Activated CD4-positive, alpha-beta T cell treated with anti-CD3 and anti-CD28 coated beads, Interleukin-2, amount 50 U/mL, for 48 hours (primary cell): Measurements from ENCODE around the gene NIPAL4.

Experiments
- DNase-seq, 2 experiments: peaks; one replicate each; pipeline ENCODE4 v3.0.0-alpha.2; 2020

NIPAL4 gene

DNA sequence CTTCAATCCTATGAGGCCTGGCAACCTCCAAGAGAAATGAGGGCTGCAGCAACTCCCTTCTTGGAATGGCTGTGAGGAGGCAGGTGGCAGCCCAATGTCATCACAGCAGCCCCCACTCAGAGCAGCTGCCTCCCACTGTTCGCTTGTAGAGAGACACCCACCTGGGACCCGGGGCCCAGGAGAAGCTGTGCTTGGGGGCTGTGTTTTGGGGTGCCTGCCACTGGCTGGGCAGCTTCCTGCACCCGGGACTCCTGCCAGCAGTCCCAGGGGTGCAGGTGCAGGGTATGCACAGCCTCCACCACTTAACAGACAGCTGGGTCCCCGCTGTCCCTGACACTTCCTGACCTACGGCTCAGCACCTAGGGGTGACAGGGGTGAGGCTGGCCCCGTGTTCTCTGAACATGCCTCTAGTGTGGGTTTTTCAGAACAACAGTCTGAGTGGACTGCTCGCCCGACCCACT lies 26.2 kb downstream of the NIPAL4 start:
- no peak for DNase-seq

DNA sequence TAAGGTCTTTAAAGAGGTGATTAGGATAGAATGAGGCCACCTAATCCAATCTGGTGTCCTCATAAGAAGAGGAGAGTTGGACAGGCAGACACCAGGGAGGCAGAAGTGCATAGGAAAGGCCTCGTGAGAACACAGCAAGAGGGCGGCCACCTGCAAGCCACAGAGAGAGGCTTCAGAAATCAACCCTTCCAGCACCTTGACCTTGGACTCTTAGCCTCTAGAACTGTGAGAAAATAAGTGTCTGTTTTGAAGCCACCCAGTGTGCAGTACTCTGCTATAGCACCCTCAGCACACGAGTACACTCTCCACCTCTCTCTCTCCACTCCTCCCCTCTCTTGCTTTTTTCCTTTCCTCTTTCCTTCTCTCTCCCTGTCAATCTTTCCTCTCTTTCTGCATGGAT lies 26.8 kb downstream of the NIPAL4 start:
- no peak for DNase-seq

DNA sequence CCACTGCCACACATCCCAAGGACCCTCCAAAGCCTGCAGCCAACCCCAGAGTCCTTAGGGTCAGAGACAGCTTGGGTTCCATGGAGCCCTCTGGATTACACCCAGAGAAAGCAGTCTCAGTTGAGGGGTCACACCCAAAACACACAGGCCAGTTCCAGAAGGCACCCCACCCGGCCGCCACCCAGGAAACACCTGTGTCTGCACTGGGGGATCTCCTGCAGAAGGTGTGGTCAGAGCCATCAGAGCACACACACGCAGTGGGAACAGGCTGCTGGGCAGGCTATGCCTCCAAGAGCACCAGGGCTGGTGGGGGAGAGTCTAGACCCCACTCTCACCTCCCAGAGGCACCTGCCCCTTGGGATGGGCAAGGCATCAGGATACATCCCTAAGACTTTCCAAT lies 27.3 kb downstream of the NIPAL4 start:
- DNase-seq = no peak

DNA sequence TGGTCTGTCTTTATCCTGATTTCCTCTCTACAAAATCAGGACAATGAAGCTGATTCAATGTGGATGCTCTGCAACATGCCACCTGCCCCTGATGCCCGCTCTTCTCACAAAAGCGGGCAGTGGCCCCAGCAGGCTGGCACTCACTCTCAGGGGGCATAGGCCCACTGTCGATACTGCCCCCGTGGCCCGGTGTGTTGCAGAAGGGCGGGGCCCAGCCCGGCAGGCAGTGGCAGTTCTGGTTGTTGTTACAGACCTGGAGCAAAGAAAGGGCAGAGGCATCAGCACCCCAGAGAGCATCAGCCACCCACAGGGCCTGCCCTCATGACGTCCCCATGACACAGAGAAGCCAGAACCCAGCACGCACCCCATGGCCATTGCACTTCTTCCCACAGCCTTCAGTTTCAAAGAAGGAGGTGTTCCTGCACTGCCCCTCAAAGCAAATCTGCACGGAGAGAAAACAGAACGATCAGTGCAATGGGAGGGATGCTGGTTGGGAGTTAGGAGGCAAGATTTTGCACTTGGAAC lies 31.5 kb downstream of the NIPAL4 start:
- no peak for DNase-seq

DNA sequence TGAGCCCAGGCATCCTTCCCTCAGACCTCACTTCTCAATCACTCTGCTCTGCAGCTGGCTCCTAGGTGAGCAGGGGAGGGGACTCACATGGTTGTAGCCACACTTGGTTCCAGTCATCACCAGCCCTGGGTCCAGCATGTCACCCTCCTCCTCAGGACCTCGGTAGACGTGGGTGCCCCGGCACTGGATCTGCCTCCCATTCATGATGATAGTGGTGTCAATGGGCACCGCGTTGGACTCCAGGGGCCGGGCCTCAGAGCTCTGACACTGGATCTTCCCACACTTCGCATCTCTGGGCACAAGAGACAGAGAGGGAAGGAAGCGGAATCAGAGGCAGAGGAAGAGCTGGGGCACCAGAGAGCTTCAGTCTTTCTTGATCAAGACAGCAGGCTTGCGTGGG lies 32.9 kb downstream of the NIPAL4 start:
- no peak for DNase-seq

DNA sequence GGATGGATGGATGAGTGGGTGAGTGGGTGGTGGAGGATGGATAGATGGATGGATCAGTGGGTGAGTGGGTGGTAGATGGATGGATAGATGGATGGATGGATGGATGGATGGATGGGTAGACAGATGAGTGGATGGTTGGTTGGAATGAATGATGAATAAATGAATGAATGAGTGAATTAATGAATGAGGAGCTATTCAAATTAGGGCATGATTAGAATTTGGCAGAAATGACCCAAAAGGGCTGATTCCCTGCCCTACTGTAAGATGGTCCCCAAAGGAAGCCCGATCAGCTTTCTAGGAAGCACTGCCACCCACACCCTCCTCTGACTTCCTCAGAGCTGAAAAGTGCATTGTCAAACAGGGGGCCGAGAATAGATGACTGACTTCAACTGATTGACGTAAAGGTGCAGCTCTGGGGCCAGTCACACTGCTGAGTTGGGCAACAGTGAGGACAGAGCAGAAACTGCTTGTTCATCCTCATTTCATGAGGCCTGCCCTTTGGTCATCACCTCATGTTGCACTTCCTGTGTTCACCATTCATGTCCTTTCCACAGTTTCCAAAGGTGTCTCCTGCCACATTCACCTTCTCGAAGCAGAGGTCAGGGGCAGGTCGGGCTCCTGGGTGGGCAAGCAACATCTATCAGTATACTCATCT lies 34.3 kb downstream of the NIPAL4 start:
- no peak for DNase-seq

DNA sequence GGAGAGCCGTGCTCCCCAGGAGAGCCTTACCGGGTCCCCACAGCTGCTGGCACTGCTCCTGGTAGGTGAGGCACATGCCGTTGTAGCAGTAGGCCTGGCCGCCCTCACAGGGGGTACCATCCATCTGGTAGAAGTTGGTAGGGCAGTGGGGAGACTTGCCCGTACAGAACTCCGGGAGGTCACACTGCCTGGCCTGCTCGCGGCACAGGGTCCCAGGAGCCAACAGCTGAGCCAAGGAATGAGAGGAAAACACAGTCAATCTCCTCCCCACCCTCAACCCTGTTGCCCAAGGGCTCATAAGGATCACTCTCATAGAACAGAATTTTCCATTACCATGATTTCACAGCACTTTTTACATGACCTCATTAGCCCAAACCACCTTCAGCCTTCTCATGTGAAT lies 36.9 kb downstream of the NIPAL4 start:
- no peak for DNase-seq

DNA sequence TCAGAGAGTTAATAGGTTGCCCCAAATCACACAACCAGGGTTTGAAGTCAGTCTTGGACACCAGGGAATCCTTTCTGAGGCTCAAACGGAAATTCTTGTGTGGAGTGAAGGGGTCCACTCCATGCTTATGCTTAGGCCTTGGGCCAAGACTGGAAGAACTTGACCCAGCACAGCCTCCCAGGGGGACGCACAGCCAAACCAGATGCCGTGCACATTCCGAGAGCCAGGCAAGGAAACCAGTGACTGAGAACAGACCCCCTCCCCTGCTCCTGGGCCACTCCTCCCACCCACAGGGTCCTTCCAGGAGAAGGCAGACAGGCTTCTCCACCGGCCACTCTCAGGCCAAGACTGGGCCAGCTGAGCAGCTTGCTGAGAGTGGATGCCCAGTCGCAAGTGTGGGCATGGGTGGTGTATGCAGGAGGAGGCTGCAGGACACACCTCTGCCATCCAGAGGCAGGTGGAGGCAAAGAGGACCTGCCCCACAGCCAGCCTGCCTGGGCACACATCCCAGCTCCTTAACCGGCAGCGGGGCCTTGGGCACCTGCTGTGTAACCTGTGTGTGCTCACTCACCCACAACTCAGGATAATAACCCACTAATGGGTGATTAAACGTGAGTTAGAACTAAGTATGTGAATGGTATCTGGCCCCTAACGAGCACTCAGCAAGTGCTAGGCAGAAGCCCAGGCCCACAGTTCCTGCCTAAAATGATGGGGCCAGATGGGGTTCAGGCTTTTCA lies 38.0 kb downstream of the NIPAL4 start:
- no peak for DNase-seq

DNA sequence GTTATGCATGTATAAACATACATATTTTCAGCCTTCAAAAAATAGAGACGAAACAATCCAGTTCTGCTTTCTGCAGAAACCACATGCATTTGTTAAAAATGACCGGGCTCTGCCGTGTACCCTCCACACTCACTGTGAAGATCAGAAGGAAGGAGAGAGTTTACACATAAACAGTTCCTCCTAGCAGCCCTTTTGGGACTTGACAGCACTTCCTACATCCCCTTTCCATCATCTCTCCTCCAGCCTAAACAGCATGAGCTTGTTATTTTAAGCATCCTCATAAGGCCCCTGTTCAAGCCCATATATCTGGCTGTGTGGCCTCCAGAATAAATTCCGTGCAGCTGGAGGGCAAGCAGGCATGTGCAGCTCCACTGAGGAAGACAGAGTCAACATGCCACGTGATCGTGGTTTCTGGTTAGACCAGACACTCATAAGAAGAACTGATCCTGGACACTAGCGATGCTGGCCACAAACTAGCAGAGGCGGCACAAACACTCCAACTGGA lies 42.2 kb downstream of the NIPAL4 start:
- DNase-seq = no peak

DNA sequence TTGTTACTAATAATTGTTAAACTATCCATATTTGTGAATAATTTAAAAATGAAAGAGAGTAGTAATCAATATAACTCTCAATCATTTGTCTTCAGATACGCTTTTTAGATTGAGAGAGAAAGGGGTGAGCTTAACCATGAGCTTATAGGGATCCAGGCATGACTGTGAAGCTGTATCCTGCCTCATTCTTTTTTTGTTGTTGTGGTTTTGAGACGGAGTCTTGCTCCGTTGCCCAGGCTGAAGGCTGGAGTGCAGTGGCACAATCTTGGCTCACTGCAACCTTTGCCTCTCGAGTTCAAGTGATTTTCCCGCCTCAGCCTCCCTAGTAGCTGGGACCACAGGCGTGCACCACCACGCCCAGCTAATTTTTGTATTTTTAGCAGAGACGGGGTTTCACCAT lies 44.0 kb downstream of the NIPAL4 start:
- DNase-seq = no peak

DNA sequence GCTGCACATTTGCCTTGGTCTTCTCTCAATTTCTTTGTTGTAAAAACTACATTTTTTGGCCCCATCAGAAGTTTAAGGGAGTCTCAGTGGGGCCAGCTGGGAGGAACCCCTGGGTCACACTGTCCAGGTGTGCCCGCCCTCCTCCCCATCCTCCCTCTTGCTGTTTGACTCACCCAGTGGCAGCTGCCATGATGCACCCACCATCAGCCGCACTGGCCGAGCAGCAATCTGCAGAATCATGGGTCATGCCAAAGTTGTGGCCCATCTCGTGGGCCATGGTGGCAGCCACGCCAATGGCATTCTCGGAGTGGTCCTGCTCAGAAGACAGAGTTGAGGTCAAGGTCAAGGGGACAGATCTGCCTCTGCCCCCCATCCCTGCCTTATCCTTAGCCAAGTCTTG lies 45.5 kb downstream of the NIPAL4 start:
- DNase-seq = no peak

DNA sequence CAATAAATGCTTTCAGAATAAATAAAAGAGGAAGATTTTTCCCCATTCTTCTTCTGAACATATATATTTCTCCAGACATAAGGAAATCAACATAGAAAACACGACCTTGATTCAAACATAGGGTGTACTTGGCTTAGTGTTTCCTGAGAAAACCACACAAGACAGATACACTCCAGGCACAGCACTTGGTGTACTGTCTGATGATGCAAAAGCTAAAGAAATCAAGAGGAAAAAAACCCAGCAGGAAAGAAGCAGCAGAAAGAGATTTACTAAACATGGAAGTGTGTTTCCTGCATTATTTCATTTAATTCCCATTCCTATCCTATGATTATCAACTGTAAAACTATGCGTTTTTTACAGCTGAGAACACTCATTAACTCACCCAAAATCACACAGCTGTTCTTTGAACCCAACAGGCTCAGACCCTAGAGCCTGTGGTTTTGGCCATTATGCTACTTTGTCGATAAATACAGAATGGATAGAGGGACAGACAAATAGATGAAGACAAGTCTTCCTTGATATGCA lies 46.1 kb downstream of the NIPAL4 start:
- DNase-seq = no peak

DNA sequence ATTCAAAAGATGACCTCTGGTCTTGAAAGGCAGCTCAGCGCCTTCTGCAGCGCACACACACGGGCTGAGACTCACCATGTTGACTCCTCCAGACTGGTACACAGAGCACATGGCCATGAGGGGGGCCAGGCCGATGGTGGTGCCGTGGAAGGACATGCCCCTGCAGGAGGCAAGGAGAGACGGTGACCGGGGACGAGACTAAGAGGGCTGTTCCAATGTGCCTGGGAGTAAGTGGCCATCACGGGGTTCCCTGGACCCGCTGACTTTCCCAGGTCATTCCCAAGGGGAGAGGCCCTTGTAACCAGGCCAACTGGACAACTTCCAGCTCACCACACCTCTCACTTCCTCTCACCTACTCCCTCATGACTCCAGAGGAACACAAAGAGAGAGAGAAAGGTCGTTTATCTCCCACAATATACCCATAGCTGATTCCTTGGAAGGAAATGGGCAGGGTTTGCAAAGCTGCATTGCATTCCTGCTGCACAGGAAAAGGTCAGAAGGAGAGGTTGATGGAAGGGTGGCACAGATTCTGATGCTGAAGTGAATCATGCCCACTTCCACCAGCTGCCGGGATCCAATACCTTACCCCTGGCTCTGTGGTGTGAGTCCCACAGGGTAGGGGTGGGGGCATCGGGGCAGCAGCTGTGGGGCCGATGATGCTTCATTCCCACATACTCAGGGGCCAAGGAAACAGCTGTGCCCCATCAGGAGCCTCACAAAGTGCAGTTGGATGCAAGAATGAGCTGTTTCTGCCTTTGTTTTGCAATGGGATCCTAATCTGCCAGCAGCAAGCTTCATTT lies 47.2 kb downstream of the NIPAL4 start:
- no peak for DNase-seq

DNA sequence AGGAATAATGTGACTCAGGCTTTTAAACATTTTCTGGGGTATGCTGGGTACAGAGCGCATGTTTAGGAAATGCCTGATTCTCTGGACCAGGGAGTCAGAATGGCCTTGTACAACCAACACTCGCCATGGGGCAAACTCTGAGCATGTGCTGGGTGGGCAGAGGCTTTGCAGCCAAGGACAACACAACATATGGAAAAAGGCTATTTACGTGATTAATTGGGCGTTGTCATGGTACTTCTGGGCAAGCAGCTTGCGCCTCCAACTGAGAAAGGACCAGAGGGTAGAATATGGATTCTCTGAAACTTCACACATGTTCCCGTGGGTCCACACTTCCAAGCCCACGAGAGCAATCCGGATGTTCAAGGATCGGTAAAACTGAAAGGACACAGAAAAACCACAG lies 49.1 kb downstream of the NIPAL4 start:
- DNase-seq = no peak

DNA sequence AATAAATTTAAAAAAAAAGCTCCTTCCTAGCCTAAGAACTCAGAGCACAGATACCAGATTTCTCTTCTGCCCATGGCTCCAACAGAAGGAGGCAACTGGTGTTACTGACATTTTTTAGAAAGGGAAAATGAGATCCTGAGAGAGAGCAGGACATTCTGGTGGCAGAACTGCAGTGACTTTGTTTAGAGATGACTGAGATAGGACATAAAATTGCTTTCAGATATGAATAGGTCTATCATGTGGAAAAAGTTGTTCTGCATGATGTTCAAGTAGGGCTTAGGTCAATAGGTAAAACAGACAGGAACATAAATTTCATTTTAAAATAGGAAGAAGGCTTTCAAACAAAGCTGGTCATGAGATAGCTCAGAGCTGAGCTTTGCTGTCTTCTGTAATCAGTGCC lies 49.6 kb downstream of the NIPAL4 start:
- no peak for DNase-seq

DNA sequence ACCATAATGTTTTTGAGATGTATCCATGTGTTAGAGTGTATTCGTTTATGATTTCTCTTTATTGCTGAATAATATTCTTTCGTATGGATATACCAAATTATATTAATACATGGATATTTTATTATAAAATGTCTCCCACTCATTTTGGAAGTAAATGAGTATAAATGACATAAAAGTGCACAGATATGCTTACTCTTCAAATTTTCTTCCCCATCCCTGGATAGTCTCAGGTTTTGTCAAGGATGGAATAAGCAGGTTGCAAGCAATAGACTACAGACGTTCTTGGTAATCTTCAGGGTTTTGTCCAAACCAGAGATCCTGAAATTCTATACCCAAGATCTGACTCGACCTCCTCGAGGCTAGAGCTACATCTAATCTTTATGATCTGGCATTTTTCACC lies 50.7 kb downstream of the NIPAL4 start:
- no peak for DNase-seq

DNA sequence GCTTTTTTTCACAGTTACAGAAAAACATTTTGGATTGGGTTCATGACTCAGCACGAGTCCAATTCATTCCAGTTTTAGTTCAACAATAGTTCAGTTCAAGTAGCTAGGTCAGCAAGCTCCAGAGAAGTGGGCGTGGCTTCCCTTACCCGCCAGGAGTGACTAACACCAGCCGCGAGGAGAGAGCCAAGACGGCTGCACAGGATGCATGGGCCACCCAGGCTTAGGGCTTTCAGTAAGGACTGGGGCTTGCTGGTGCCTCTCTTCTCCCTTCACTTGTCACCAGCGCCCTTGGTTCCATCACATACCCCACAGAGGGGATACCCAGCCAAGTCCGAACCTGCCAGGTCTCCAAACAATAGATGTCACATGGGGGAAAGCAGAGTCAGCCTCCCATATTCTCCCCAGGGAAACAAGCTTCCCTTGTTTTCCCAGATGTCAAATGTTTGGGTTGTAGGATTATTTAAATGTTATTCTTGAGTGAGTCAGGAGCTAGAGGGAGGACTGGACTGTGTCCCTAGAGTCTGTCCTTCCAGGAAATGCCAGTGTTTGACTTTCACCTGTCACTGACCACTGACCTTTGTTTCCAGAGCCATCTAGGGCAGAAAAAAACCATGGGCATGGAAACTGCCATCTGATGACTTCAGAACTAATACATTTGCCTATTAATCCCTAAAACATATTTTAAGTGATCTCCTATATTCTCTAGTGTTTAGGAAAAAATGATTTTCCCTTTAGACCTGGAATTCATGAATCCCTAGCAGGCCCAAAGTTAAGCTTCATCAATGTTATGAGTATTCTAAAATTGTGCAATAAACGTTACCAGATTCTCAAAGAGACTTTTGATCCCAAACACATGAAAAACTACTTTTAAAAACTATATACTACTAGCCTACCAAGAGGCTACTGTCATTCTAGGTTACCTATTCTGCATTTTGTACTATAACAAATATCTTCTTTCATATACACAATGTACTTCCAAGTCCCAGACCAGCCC lies 51.9 kb downstream of the NIPAL4 start:
- DNase-seq = peak; percentile 58 to 69

DNA sequence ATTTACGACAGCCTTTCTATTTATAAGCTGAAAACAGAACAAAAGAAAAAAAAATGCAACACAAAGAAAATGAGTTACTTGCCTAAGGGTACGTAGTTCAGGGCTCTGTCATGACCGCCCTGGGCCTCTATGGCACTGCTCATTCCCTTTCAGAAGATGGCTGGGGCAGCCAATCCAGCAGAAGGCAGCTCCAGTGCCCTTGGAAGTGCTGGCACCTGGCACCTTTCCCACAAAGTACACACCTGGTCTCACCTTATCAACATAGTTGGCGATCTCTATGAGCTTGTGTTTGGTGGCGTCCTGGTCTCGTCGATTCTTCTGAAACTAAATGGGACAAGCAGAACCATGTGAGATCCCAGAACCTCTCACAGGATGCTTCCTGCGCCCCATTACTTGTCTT lies 53.2 kb downstream of the NIPAL4 start:
- no peak for DNase-seq

DNA sequence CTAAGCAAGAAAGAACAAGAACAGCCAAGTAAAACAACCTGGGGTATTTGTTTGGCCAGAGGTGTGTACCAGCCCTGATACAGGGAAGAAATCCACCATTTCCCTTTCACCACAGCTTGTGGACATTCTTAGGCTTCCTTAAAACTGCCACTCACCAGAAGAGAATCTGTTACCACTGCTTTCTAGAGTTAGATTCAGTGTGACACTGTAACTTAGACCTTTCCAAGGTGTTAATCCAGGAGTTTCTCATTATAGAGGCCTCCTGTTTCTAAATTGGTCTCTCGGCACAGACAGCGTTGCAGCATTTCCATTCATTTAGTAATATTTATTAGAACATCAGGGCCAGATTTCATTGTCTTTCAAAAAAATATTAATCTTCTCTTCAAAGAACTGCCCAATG lies 55.0 kb downstream of the NIPAL4 start:
- no peak for DNase-seq

DNA sequence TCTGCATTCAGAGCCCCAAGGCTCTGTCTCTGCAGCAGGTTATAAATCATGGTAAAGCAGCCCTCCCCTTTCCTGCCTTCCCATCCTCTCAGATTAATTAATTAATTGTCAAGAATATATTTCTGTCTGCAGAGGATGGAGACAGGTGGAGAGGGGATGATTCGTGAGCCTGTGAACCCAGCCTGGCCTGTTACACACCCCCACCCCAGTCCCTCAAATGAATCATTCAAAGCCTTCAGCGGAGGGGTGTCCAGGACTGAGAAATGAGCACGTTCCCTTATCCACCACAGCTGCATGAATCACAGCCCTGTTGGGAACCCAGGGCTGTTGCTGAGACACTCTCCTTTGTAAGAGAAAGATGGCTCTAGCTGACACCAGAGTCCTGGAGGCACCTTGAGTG lies 56.0 kb downstream of the NIPAL4 start:
- DNase-seq = peak; percentile 33 to 55

DNA sequence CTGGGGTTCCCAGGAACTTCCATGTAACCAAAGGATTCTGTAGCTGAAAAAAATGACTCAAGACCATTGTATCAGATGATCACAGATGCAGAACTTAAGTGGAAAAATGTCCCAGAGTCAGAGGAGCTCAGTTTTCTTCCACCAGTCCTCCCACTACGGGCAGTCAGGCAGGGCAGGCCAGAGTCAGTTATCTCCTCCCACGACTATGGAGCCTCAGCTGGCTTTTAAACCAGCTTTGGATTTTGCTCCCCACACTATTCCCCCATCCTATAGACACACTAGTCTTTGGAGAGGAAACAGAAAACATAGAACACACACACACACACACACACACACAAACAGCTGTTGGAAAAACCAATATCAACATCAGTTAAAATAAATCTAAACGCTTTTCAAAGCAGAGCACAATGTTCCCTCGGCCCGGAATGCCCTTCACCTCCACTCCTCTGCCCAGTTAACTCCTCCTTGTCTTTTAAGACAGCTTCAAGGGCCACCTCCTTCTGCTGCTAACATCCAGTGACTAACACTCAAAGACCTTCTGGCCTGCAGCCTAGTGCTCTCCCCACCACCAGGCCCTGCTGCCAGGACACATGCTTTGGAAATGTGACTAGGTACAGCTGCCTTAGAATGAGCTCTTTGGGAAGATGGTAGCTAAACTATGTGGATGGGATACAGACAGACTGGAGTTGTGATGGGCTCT lies 56.8 kb downstream of the NIPAL4 start:
- no peak for DNase-seq
